ENCODE results near the gene MYO1B. TPM values are rescaled to one million over a fixed set of nuclear protein-coding genes. Genes with fewer than 3 reads are reported as not detected.

The MYO1B gene
- total RNA-seq, 1 experiment from 2014 or later, result 80.3 TPM

GRCh38 chr2:191268596-191268995 is 23.4 kb downstream of the MYO1B start:
- BruUV-seq (replicated peaks), result no TSS peak
- H3K27me3 ChIP-seq (replicated peaks; ENCODE audit: control insufficient read depth, insufficient read depth, low read length), result no peaks in the 10 kb centered on the region
- no peak for TF ChIP-seq CTCF (IDR thresholded peaks at IDR 0.05; ENCODE audit: insufficient read depth in 1 of 2, low read depth in 1 of 2, low read length in 1 of 2, severe bottlenecking in 1 of 2, unreplicated experiment in 1 of 2)
- CTCF ChIA-PET, result no interaction called here
- POLR2A ChIA-PET, result no interaction called here
- H3K9me3 ChIP-seq, result no peaks in the 10 kb centered on the region
- no peaks in the 10 kb centered on the region for H3K4me1 ChIP-seq
- Mint-ChIP-seq H3K36me3 (ENCODE audit: insufficient read depth, unreplicated experiment) (no peaks in the 10 kb centered on the region), H3K9me3 (ENCODE audit: unreplicated experiment) (no peaks in the 10 kb centered on the region), H3K27me3 (ENCODE audit: insufficient read depth, unreplicated experiment) (no peaks in the 10 kb centered on the region), H3K4me1 (ENCODE audit: low read depth, unreplicated experiment) (no peaks in the 10 kb centered on the region), H3K4me3 (ENCODE audit: unreplicated experiment) (no peak overlapping the region), H3K27ac (ENCODE audit: unreplicated experiment) (no peak overlapping the region)
- H3K36me3 ChIP-seq (ENCODE audit: control insufficient read depth, insufficient read depth, low read length), result no peaks in the 10 kb centered on the region
- intact Hi-C loops (cut with micrococcal nuclease; ENCODE audit: unreplicated experiment), result no loop called here
- H3K4me3 ChIP-seq (ENCODE audit: low read depth, low read length), result no peak overlapping the region
- DNase-seq, result no peak

GRCh38 chr2:191270306-191271161 is 25.3 kb downstream of the MYO1B start:
- H3K27ac Mint-ChIP-seq (ENCODE audit: unreplicated experiment), result no peak overlapping the region
- no peaks in the 10 kb centered on the region for H3K27me3 Mint-ChIP-seq (ENCODE audit: insufficient read depth, unreplicated experiment)
- H3K9me3 ChIP-seq, result no peaks in the 10 kb centered on the region
- H3K36me3 ChIP-seq (ENCODE audit: control insufficient read depth, insufficient read depth, low read length), result no peaks in the 10 kb centered on the region
- H3K4me1 Mint-ChIP-seq (ENCODE audit: low read depth, unreplicated experiment), result no peaks in the 10 kb centered on the region
- no peak overlapping the region for H3K4me3 Mint-ChIP-seq (ENCODE audit: unreplicated experiment)
- BruUV-seq (replicated peaks), result no TSS peak
- CTCF ChIA-PET, result interaction anchor here (0.6 kb wide), 1 partner anchor 25 kb away, joined by 4 read pairs; no protein-coding TSS in a partner anchor
- no peaks in the 10 kb centered on the region for H3K4me1 ChIP-seq
- DNase-seq, result no peak
- H3K36me3 Mint-ChIP-seq (ENCODE audit: insufficient read depth, unreplicated experiment), result no peaks in the 10 kb centered on the region
- intact Hi-C loops (cut with micrococcal nuclease; ENCODE audit: unreplicated experiment), result no loop called here
- H3K4me3 ChIP-seq (ENCODE audit: low read depth, low read length), result no peak overlapping the region
- no peaks in the 10 kb centered on the region for H3K9me3 Mint-ChIP-seq (ENCODE audit: unreplicated experiment)
- POLR2A ChIA-PET, result no interaction called here
- no peaks in the 10 kb centered on the region for H3K27me3 ChIP-seq (replicated peaks; ENCODE audit: control insufficient read depth, insufficient read depth, low read length)
- TF ChIP-seq CTCF (IDR thresholded peaks at IDR 0.05; ENCODE audit: insufficient read depth in 1 of 2, low read depth in 1 of 2, low read length in 1 of 2, severe bottlenecking in 1 of 2, unreplicated experiment in 1 of 2), result no peak

- DNase-seq, result no peak
- Mint-ChIP-seq H3K9me3 (ENCODE audit: unreplicated experiment) (no peaks in the 10 kb centered on the region), H3K36me3 (ENCODE audit: insufficient read depth, unreplicated experiment) (no peaks in the 10 kb centered on the region), H3K27me3 (ENCODE audit: insufficient read depth, unreplicated experiment) (no peaks in the 10 kb centered on the region), H3K4me1 (ENCODE audit: low read depth, unreplicated experiment) (no peaks in the 10 kb centered on the region), H3K4me3 (ENCODE audit: unreplicated experiment) (no peak overlapping the region), H3K27ac (ENCODE audit: unreplicated experiment) (no peak overlapping the region)
- Histone ChIP-seq H3K4me3 (ENCODE audit: low read depth, low read length) (no peak overlapping the region), H3K9me3 (no peaks in the 10 kb centered on the region), H3K27me3 (replicated peaks; ENCODE audit: control insufficient read depth, insufficient read depth, low read length) (no peaks in the 10 kb centered on the region), H3K4me1 (no peaks in the 10 kb centered on the region), H3K36me3 (ENCODE audit: control insufficient read depth, insufficient read depth, low read length) (no peaks in the 10 kb centered on the region)
- ChIA-PET CTCF (no interaction called here), POLR2A (no interaction called here)
- intact Hi-C loops (cut with micrococcal nuclease; ENCODE audit: unreplicated experiment), result no loop called here
- no TSS peak for BruUV-seq (replicated peaks)
- no peak for TF ChIP-seq CTCF (IDR thresholded peaks at IDR 0.05; ENCODE audit: insufficient read depth in 1 of 2, low read depth in 1 of 2, low read length in 1 of 2, severe bottlenecking in 1 of 2, unreplicated experiment in 1 of 2)
Measured at GRCh38 chr2:191272064-191272463, 26.9 kb downstream of the MYO1B start.
